DND-41 (cell line): Measurements from ENCODE around the gene CNPPD1.

Experiments
- CTCF ChIP-seq: IDR thresholded peaks from 2 replicates; pipeline ENCODE4 v1.5.1; 2012; ENCODE audit warnings: borderline replicate concordance, low read length, moderate library complexity, mild to moderate bottlenecking; ENCODE audit not compliant: poor library complexity, severe bottlenecking; ENCODE audit errors: extremely low read depth
- EZH2 ChIP-seq: IDR thresholded peaks from 3 replicates; pipeline ENCODE4 v1.6.1; 2012; ENCODE audit warnings: borderline replicate concordance, low read depth, mild to moderate bottlenecking, moderate library complexity, low read length, inconsistent platforms; ENCODE audit not compliant: severe bottlenecking

DNA sequence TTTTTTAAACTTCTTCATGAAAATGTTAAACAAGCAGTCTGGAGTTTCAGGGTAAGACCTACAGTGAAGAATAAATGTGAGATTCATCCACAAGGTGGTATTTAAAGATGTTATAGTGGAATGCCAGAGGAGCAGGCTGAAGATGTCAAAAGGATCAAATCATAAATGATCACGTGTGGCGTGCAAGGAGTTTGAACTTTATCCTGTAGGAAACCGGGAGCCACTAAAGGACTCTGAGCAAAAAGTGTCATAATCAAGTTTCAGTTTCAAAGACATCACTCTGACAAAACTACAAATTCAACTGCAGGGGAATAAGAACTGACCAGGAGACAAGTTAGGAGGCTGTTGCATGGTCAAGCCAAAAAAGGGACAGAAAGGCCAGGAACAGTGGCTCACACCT lies 36.0 kb downstream of the CNPPD1 start:
- TF ChIP-seq CTCF (no peak), EZH2 (no peak)
